Stimulated activated CD8-positive, alpha-beta memory T cell treated with anti-CD3 and anti-CD28 coated beads, Interleukin-2, amount 100 ng/mL, for 48 hours (primary cell): Measurements from ENCODE around the gene KRTAP10-6.
"Not testable (repeated sequence)": the region's sequence is repeated elsewhere in the genome, so short reads cannot be mapped to it uniquely, and the experiment has no call there.

Experiments
- DNase-seq, 2 donors: peaks; one replicate each; pipeline ENCODE4 v3.0.0-alpha.2; 2020; ENCODE audit warnings: low read depth in 2 of 2

KRTAP10-6 gene

GRCh38 chr21:44578371-44579055 is 13.8 kb downstream of the KRTAP10-6 start:
- no peak for DNase-seq

- no peak for DNase-seq
Measured at GRCh38 chr21:44576025-44576420, 16.3 kb downstream of the KRTAP10-6 start.

- DNase-seq, result no peak
Measured at GRCh38 chr21:44575307-44576024, 16.8 kb downstream of the KRTAP10-6 start.

- no peak for DNase-seq
Measured at GRCh38 chr21:44574457-44575306, 17.6 kb downstream of the KRTAP10-6 start.

- DNase-seq, result not testable (repeated sequence)
Measured at GRCh38 chr21:44573630-44574456, 18.5 kb downstream of the KRTAP10-6 start, which contains the start of gene KRTAP10-4. KRTAP10-4 (plus strand) TSS chr21:44573729; CDS start chr21:44573759, 30 bp downstream.

- DNase-seq, result no peak
Measured at GRCh38 chr21:44572959-44573583, 19.2 kb downstream of the KRTAP10-6 start.

GRCh38 chr21:44571844-44572782 is 20.2 kb downstream of the KRTAP10-6 start:
- DNase-seq, result no peak

GRCh38 chr21:44571296-44571695 is 21.0 kb downstream of the KRTAP10-6 start:
- DNase-seq, result no peak

- no peak for DNase-seq
Measured at GRCh38 chr21:44569861-44570517, 22.3 kb downstream of the KRTAP10-6 start.

GRCh38 chr21:44568667-44569556 is 23.4 kb downstream of the KRTAP10-6 start:
- DNase-seq, result no peak

GRCh38 chr21:44568261-44568660 is 24.0 kb downstream of the KRTAP10-6 start:
- no peak for DNase-seq

GRCh38 chr21:44567481-44568171 is 24.7 kb downstream of the KRTAP10-6 start:
- DNase-seq, result no peak

- DNase-seq, result no peak
Measured at GRCh38 chr21:44566403-44566802, 25.9 kb downstream of the KRTAP10-6 start.

- DNase-seq, result no peak
Measured at GRCh38 chr21:44564886-44565598, 27.3 kb downstream of the KRTAP10-6 start.

- no peak for DNase-seq
Measured at GRCh38 chr21:44564099-44564498, 28.2 kb downstream of the KRTAP10-6 start.

- no peak for DNase-seq
Measured at GRCh38 chr21:44558695-44559094, 33.6 kb downstream of the KRTAP10-6 start, which contains the start of gene KRTAP10-3. KRTAP10-3 (minus strand) TSS chr21:44558795; CDS start chr21:44558715, 80 bp downstream.

GRCh38 chr21:44558329-44558675 is 34.0 kb downstream of the KRTAP10-6 start:
- not testable (repeated sequence) for DNase-seq
